Sigmoid colon (tissue), 4 donors: ENCODE measurements around the gene SPACA7.

Experiments
- EP300 ChIP-seq, 4 donors: sonication (generic); formaldehyde crosslinking; IDR thresholded peaks; one replicate each; pipeline ENCODE4 v1.6.1; 2017; ENCODE audit warnings: antibody characterized with exemption in 4 of 4
- POLR2AphosphoS5 ChIP-seq, 4 donors: sonication (generic); formaldehyde crosslinking; IDR thresholded peaks; one replicate each; pipeline ENCODE4 v1.6.1; 2017; ENCODE audit warnings: antibody characterized with exemption in 4 of 4

GRCh38 chr13:112469071-112469745 is 93.1 kb downstream of the SPACA7 start:
- no peak for TF ChIP-seq POLR2AphosphoS5 (IDR thresholded peaks at IDR 0.05)
- no peak for TF ChIP-seq EP300 (IDR thresholded peaks at IDR 0.05)
